Measurements from ENCODE around the gene E2F3.

DNA sequence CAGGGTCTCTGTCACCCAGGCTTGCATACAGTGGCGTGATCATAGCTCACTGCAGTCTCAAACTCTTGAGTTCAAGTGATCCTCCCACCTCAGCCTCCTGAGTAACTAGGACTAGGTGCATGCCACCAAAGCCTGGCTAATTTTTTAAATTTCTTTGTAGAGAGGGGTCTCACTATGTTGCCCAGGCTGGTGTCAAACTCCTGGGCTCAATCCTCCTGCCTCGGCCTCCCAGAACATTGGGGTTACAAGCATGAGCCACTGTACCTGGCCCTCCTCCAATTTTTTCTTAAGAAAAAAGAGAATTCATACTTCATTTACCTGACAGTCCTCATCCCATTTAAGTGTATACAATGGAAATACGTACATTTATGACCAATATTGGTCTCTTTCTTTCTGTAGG is 37.9 kb downstream of the E2F3 start:
- no peak for TF ChIP-seq POLR2AphosphoS5 (IDR thresholded peaks at IDR 0.05; ENCODE audit: low read length)
- no peak for TF ChIP-seq TAF1 (IDR thresholded peaks at IDR 0.05; ENCODE audit: borderline replicate concordance, low read depth, low read length)
- no peak for TF ChIP-seq NR2C1 (IDR thresholded peaks at IDR 0.05)
- TF ChIP-seq, protein P1, sequence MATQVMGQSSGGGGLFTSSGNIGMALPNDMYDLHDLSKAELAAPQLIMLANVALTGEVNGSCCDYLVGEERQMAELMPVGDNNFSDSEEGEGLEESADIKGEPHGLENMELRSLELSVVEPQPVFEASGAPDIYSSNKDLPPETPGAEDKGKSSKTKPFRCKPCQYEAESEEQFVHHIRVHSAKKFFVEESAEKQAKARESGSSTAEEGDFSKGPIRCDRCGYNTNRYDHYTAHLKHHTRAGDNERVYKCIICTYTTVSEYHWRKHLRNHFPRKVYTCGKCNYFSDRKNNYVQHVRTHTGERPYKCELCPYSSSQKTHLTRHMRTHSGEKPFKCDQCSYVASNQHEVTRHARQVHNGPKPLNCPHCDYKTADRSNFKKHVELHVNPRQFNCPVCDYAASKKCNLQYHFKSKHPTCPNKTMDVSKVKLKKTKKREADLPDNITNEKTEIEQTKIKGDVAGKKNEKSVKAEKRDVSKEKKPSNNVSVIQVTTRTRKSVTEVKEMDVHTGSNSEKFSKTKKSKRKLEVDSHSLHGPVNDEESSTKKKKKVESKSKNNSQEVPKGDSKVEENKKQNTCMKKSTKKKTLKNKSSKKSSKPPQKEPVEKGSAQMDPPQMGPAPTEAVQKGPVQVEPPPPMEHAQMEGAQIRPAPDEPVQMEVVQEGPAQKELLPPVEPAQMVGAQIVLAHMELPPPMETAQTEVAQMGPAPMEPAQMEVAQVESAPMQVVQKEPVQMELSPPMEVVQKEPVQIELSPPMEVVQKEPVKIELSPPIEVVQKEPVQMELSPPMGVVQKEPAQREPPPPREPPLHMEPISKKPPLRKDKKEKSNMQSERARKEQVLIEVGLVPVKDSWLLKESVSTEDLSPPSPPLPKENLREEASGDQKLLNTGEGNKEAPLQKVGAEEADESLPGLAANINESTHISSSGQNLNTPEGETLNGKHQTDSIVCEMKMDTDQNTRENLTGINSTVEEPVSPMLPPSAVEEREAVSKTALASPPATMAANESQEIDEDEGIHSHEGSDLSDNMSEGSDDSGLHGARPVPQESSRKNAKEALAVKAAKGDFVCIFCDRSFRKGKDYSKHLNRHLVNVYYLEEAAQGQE (IDR thresholded peaks at IDR 0.05; ENCODE audit: low read depth, low read length): no peak
- TF ChIP-seq SMC3 (IDR thresholded peaks at IDR 0.05; ENCODE audit: borderline replicate concordance, low read length): no peak
- TF ChIP-seq POLR2A (IDR thresholded peaks at IDR 0.05; ENCODE audit: low read depth, low read length): no peak
- no peak for TF ChIP-seq YY1 (IDR thresholded peaks at IDR 0.05; ENCODE audit: low read depth, low read length)
- TF ChIP-seq, protein P2, sequence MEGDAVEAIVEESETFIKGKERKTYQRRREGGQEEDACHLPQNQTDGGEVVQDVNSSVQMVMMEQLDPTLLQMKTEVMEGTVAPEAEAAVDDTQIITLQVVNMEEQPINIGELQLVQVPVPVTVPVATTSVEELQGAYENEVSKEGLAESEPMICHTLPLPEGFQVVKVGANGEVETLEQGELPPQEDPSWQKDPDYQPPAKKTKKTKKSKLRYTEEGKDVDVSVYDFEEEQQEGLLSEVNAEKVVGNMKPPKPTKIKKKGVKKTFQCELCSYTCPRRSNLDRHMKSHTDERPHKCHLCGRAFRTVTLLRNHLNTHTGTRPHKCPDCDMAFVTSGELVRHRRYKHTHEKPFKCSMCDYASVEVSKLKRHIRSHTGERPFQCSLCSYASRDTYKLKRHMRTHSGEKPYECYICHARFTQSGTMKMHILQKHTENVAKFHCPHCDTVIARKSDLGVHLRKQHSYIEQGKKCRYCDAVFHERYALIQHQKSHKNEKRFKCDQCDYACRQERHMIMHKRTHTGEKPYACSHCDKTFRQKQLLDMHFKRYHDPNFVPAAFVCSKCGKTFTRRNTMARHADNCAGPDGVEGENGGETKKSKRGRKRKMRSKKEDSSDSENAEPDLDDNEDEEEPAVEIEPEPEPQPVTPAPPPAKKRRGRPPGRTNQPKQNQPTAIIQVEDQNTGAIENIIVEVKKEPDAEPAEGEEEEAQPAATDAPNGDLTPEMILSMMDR (IDR thresholded peaks at IDR 0.05 in 2 of 3, conservative IDR thresholded peaks at IDR 0.05 in 1 of 3; ENCODE audit: control insufficient read depth in 2 of 3, extremely low read depth in 1 of 3, insufficient read depth in 1 of 3, low read depth in 3 of 3, low read length in 3 of 3): no peak
- TF ChIP-seq NR2C2 (IDR thresholded peaks at IDR 0.05; ENCODE audit: borderline replicate concordance, control insufficient read depth, insufficient read length, low read depth): no peak
- TF ChIP-seq, protein P3, sequence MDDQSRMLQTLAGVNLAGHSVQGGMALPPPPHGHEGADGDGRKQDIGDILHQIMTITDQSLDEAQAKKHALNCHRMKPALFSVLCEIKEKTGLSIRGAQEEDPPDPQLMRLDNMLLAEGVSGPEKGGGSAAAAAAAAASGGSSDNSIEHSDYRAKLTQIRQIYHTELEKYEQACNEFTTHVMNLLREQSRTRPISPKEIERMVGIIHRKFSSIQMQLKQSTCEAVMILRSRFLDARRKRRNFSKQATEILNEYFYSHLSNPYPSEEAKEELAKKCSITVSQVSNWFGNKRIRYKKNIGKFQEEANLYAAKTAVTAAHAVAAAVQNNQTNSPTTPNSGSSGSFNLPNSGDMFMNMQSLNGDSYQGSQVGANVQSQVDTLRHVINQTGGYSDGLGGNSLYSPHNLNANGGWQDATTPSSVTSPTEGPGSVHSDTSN (IDR thresholded peaks at IDR 0.05; ENCODE audit: insufficient replicate concordance, low read depth, low read length): no peak
- TF ChIP-seq NRF1 (conservative IDR thresholded peaks at IDR 0.05; ENCODE audit: low read depth, low read length): no peak
- no peak for TF ChIP-seq CHD4 (IDR thresholded peaks at IDR 0.05)
- no peak for TF ChIP-seq CREB1 (IDR thresholded peaks at IDR 0.05; ENCODE audit: low read depth)
- no peak for TF ChIP-seq FOS (IDR thresholded peaks at IDR 0.05; ENCODE audit: borderline replicate concordance, extremely low read depth, insufficient read length)
